IMR-90 (cell line): ENCODE results near the gene SLC9A3.

Experiments
- CTCF ChIP-seq: conservative IDR thresholded peaks from 2 replicates; pipeline ENCODE4 v1.5.1; 2012; ENCODE audit warnings: mild to moderate bottlenecking, low read depth, low read length, improper control_type of control experiment
- NFE2L2 ChIP-seq: fragments of 150-350 bp; IDR thresholded peaks from 2 replicates; pipeline ENCODE4 v1.6.1; 2016; ENCODE audit warnings: low read depth, mild to moderate bottlenecking, low read length

GRCh38 chr5:470961-471749 is 53.1 kb downstream of the SLC9A3 start:
- TF ChIP-seq CTCF = no peak
- no peak for TF ChIP-seq NFE2L2
